ENCODE measurements around the gene PAPPA2.

DNA sequence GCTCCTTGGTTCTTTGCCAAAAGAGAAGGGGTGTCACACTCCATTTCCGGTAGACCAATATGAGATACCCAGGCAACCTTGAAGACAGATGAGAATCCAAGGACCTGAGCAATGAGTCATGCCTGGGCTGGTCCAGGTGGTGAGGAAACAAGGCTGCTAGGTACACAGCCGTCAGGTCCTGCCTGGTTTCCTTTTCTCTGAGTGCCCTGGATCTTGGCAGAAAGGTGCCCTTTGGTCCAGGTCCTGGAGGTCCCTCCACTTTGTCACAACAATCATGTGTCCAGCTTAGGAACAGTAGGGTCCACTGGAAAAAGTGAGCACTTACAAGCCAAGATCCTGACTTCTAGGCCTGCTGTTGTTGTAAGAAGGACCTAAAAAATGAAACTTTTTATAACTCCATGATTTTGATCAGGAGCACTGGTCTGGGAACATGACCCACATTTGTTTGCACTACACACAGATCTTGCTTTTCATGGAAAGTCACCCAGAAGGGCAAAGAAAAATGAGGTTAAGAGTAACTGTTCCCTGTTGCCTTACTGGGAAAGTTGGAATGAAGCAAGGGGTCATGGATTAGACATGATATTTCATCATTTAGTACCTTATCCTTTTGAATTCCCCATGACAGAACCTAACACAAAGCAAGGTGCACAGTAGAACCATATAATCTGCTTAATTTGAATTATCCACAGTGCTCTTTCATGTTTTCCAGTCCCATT, 94.7 kb downstream of the PAPPA2 start:
- TF ChIP-seq BRCA1 (IDR thresholded peaks at IDR 0.05; ENCODE audit: low read depth, low read length), result no peak
- TF ChIP-seq CTCF (IDR thresholded peaks at IDR 0.05; ENCODE audit: control extremely low read depth in 1 of 3, insufficient read depth in 1 of 3, low read depth in 1 of 3, low read length in 3 of 3), result no peak
- TF ChIP-seq NRF1 (IDR thresholded peaks at IDR 0.05; ENCODE audit: low read depth, low read length), result no peak
- TF ChIP-seq CHD7 (IDR thresholded peaks at IDR 0.05; ENCODE audit: insufficient replicate concordance, low read length), result no peak
- TF ChIP-seq RAD21 (IDR thresholded peaks at IDR 0.05 in 1 of 2, conservative IDR thresholded peaks at IDR 0.05 in 1 of 2; ENCODE audit: low read depth in 2 of 2, low read length in 2 of 2), result no peak
- TF ChIP-seq MAX (IDR thresholded peaks at IDR 0.05), result no peak
- TF ChIP-seq SUZ12 (IDR thresholded peaks at IDR 0.05; ENCODE audit: low read length), result no peak
- TF ChIP-seq POLR2A (IDR thresholded peaks at IDR 0.05; ENCODE audit: control extremely low read depth in 1 of 2, low read depth in 2 of 2, low read length in 2 of 2), result no peak
- TF ChIP-seq POLR2AphosphoS5 (IDR thresholded peaks at IDR 0.05; ENCODE audit: low read depth, low read length), result no peak
